ENCODE results near the gene ZNF362. TPM values are rescaled to one million over a fixed set of nuclear protein-coding genes. Genes with fewer than 3 reads are reported as not detected.
"Not testable (repeated sequence)": the region's sequence is repeated elsewhere in the genome, so short reads cannot be mapped to it uniquely, and the experiment has no call there.

Gene ZNF362
- total and polyA plus RNA-seq, 2 experiments from 2014 or later: 11.0 to 12.9 TPM

DNA sequence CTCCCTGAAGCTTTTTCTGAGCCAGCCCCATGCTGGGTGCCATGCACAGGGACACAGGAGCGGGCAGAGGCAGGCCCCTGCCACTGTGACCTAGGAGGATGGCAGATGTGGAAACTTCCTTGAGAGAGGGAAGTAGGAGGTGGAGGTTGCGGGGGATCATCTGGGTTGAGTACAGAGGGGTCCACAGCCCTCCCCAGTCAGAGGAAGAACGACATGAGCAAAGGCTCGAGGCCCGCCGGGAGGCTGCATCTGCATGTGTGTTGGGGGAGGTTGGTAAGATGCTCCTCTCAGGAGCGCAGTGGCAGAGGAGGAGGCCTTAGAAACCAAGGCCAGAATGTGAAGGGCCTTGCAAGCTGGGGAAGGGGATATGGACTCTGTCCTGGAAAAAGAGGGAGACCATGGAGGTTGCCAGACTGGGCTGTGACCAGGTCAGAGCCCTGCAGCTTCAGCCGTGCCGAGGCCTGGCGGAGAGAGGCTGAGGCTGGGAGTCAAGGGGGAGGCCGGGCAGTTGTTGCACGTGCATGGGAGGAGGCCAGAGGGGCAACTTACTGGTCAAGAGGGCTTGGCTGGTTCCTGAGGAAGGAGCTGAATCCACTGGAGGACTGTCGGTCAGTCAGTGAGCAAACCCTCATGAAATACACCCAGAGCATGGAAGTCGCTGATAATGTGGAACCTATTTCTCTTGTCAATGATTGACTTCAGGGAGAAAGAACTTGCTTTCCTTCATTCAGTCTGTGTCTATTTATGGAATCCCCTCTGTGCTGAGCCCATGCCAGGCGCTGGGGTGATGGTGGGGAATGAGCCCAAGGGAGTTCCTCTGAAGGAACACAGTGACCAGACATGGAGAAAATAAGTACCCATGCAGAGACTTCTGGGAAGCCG lies 32.9 kb downstream of the ZNF362 start (continued):
- TF ChIP-seq, protein P1, sequence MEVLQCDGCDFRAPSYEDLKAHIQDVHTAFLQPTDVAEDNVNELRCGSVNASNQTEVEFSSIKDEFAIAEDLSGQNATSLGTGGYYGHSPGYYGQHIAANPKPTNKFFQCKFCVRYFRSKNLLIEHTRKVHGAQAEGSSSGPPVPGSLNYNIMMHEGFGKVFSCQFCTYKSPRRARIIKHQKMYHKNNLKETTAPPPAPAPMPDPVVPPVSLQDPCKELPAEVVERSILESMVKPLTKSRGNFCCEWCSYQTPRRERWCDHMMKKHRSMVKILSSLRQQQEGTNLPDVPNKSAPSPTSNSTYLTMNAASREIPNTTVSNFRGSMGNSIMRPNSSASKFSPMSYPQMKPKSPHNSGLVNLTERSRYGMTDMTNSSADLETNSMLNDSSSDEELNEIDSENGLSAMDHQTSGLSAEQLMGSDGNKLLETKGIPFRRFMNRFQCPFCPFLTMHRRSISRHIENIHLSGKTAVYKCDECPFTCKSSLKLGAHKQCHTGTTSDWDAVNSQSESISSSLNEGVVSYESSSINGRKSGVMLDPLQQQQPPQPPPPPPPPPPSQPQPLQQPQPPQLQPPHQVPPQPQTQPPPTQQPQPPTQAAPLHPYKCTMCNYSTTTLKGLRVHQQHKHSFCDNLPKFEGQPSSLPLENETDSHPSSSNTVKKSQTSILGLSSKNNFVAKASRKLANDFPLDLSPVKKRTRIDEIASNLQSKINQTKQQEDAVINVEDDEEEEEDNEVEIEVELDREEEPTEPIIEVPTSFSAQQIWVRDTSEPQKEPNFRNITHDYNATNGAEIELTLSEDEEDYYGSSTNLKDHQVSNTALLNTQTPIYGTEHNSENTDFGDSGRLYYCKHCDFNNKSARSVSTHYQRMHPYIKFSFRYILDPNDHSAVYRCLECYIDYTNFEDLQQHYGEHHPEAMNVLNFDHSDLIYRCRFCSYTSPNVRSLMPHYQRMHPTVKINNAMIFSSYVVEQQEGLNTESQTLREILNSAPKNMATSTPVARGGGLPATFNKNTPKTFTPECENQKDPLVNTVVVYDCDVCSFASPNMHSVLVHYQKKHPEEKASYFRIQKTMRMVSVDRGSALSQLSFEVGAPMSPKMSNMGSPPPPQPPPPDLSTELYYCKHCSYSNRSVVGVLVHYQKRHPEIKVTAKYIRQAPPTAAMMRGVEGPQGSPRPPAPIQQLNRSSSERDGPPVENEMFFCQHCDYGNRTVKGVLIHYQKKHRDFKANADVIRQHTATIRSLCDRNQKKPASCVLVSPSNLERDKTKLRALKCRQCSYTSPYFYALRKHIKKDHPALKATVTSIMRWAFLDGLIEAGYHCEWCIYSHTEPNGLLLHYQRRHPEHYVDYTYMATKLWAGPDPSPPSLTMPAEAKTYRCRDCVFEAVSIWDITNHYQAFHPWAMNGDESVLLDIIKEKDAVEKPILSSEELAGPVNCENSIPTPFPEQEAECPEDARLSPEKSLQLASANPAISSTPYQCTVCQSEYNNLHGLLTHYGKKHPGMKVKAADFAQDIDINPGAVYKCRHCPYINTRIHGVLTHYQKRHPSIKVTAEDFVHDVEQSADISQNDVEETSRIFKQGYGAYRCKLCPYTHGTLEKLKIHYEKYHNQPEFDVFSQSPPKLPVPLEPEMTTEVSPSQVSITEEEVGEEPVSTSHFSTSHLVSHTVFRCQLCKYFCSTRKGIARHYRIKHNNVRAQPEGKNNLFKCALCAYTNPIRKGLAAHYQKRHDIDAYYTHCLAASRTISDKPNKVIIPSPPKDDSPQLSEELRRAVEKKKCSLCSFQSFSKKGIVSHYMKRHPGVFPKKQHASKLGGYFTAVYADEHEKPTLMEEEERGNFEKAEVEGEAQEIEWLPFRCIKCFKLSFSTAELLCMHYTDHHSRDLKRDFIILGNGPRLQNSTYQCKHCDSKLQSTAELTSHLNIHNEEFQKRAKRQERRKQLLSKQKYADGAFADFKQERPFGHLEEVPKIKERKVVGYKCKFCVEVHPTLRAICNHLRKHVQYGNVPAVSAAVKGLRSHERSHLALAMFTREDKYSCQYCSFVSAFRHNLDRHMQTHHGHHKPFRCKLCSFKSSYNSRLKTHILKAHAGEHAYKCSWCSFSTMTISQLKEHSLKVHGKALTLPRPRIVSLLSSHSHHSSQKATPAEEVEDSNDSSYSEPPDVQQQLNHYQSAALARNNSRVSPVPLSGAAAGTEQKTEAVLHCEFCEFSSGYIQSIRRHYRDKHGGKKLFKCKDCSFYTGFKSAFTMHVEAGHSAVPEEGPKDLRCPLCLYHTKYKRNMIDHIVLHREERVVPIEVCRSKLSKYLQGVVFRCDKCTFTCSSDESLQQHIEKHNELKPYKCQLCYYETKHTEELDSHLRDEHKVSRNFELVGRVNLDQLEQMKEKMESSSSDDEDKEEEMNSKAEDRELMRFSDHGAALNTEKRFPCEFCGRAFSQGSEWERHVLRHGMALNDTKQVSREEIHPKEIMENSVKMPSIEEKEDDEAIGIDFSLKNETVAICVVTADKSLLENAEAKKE (CRISPR knock-in tag; IDR thresholded peaks at IDR 0.05): no peak
- TF ChIP-seq, protein P2, sequence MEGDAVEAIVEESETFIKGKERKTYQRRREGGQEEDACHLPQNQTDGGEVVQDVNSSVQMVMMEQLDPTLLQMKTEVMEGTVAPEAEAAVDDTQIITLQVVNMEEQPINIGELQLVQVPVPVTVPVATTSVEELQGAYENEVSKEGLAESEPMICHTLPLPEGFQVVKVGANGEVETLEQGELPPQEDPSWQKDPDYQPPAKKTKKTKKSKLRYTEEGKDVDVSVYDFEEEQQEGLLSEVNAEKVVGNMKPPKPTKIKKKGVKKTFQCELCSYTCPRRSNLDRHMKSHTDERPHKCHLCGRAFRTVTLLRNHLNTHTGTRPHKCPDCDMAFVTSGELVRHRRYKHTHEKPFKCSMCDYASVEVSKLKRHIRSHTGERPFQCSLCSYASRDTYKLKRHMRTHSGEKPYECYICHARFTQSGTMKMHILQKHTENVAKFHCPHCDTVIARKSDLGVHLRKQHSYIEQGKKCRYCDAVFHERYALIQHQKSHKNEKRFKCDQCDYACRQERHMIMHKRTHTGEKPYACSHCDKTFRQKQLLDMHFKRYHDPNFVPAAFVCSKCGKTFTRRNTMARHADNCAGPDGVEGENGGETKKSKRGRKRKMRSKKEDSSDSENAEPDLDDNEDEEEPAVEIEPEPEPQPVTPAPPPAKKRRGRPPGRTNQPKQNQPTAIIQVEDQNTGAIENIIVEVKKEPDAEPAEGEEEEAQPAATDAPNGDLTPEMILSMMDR (conservative IDR thresholded peaks at IDR 0.05; ENCODE audit: low read depth in 2 of 2): no peak

DNA sequence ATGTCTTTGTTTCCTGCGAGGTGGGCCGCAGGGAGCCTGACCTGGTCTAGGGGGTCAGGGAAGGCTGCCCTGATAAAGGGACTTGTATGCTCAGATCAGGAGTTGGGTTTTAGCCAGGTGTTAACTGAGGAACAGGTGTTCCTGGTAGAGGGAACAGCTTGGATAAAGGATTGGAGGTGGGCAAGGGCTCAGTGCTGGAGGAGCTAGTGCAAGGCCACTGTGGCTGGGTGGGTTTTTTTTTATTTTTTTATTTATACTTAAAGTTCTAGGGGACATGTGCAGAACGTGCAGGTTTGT lies 33.5 kb downstream of the ZNF362 start:
- H3K27ac Mint-ChIP-seq: no peak overlapping the region
- Histone ChIP-seq H3K27ac (ENCODE audit: low read depth) (no peak overlapping the region), H3K4me1 (ENCODE audit: insufficient read depth) (no peaks in the 10 kb centered on the region), H4K20me1 (replicated peaks; ENCODE audit: insufficient read depth) (peaks cover 5% of the 10 kb centered on the region), H3K4me2 (no peak overlapping the region), H3K27me3 (ENCODE audit: insufficient read depth) (no peaks in the 10 kb centered on the region), H3K4me3 (no peak overlapping the region), H3F3A (replicated peaks; ENCODE audit: low read depth) (no peaks in the 10 kb centered on the region), H2AFZ (no peak overlapping the region), H3K36me3 (ENCODE audit: insufficient read depth) (no peaks in the 10 kb centered on the region), H3K9me2 (ENCODE audit: insufficient read depth) (no peaks in the 10 kb centered on the region), H3K79me2 (replicated peaks; ENCODE audit: insufficient read depth) (0 out of 2 replicates have a peak, but pooled peaks cover 3% of the 10 kb centered on the region)
- peaks cover 10% of the 10 kb centered on the region for H3K27me3 Mint-ChIP-seq (ENCODE audit: insufficient read depth, low read depth, poor library complexity)
- ATAC-seq: no peak
- TF ChIP-seq NANOG (IDR thresholded peaks at IDR 0.05; ENCODE audit: borderline replicate concordance): no peak
- TF ChIP-seq STAT1 (IDR thresholded peaks at IDR 0.05; ENCODE audit: unreplicated experiment): no peak
- peaks cover 3% of the 10 kb centered on the region; the same call in 1 of the 3 replicates for H3K4me1 Mint-ChIP-seq
- H3K4me3 Mint-ChIP-seq: no peak overlapping the region
- peaks cover 22% of the 10 kb centered on the region for H3K36me3 Mint-ChIP-seq (ENCODE audit: low read depth)
- no peaks in the 10 kb centered on the region; the same call in 1 of the 3 replicates for H3K9me3 Mint-ChIP-seq
- DNase-seq (ENCODE audit: low spot score): no peak

DNA sequence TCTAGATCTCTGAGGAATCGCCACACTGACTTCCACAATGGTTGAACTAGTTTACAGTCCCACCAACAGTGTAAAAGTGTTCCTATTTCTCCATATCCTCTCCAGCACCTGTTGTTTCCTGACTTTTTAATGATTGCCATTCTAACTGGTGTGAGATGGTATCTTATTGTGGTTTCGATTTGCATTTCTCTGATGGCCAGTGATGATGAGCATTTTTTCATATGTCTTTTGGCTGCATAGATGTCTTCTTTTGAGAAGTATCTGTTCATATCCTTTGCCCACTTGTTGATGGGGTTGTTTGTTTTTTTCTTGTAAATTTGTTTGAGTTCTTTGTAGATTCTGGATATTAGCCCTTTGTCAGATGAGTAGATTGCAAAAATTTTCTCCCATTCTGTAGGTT lies 34.3 kb downstream of the ZNF362 start:
- not testable (repeated sequence) for H3K27ac Mint-ChIP-seq; DNase-seq (ENCODE audit: low spot score); H4K20me1 ChIP-seq (replicated peaks; ENCODE audit: insufficient read depth); H3K4me2 ChIP-seq; H3K27me3 ChIP-seq (ENCODE audit: insufficient read depth); H3K79me2 ChIP-seq (replicated peaks; ENCODE audit: insufficient read depth); ATAC-seq; H3K27me3 Mint-ChIP-seq (ENCODE audit: insufficient read depth, low read depth, poor library complexity); H3K9me3 Mint-ChIP-seq; H3K27ac ChIP-seq (ENCODE audit: low read depth); H3K4me3 ChIP-seq; H3K36me3 ChIP-seq (ENCODE audit: insufficient read depth); H3F3A ChIP-seq (replicated peaks; ENCODE audit: low read depth); H3K4me1 ChIP-seq (ENCODE audit: insufficient read depth); H3K4me1 Mint-ChIP-seq; H3K4me3 Mint-ChIP-seq; H2AFZ ChIP-seq; H3K9me2 ChIP-seq (ENCODE audit: insufficient read depth)
- peaks cover 26% of the 10 kb centered on the region for H3K36me3 Mint-ChIP-seq (ENCODE audit: low read depth)
